Lower lobe of right lung (tissue), 2 donors: ENCODE data around the gene LRRFIP2. TPM values are rescaled to one million over a fixed set of nuclear protein-coding genes. Genes with fewer than 3 reads are reported as not detected.

Experiments used
- ATAC-seq, 2 donors: fragments of 200-7000 bp; cut with Tn5 transposase; one replicate each; pipeline ENCODE4 v1.9.1; 2020 to 2022; ENCODE audit warnings: mild to moderate bottlenecking in 2 of 2, moderate library complexity in 2 of 2
- DNase-seq: peaks from one replicate; pipeline ENCODE4 v3.0.0-alpha.2; 2020
- H3K27ac ChIP-seq: fragments of 200-600 bp; one replicate; pipeline ENCODE4 v1.8.0; 2022
- H3K27me3 ChIP-seq: fragments of 200-600 bp; one replicate; pipeline ENCODE4 v1.8.0; 2022; ENCODE audit warnings: low read depth
- H3K36me3 ChIP-seq: fragments of 200-600 bp; one replicate; pipeline ENCODE4 v1.8.0; 2022; ENCODE audit warnings: mild to moderate bottlenecking
- H3K4me1 ChIP-seq: fragments of 200-600 bp; one replicate; pipeline ENCODE4 v1.8.0; 2022
- H3K4me3 ChIP-seq: fragments of 200-600 bp; one replicate; pipeline ENCODE4 v1.8.0; 2022; ENCODE audit warnings: mild to moderate bottlenecking
- H3K9me3 ChIP-seq: fragments of 200-600 bp; one replicate; pipeline ENCODE4 v1.8.0; 2022
- intact Hi-C: fragments of 100-400 bp; cut with DNase I; formaldehyde crosslinking; loops from one replicate; pipeline ENCODE4 v1.11.0; 2022
- total RNA-seq: library from RNA; stranded (reverse); fragmentation: NEBNext Ultra II Directional; extraction: Animal tissue kit (Norgen Biotek cat#: 25700); gene quantifications from one replicate; pipeline ENCODE4 v1.2.1, GENCODE V29; 2021
- TF ChIP-seq, protein P1 (sequence below): fragments of 200-600 bp; IDR thresholded peaks from one replicate; pipeline ENCODE4 v1.8.0; 2022; ENCODE audit warnings: antibody characterized with exemption, mild to moderate bottlenecking
- donor health status: DM: no; HTN: yes; CAD: no; lungs with severe emphysema.

Gene LRRFIP2
- total RNA-seq, 1 donor from 2014 or later, result 44.4 TPM

DNA sequence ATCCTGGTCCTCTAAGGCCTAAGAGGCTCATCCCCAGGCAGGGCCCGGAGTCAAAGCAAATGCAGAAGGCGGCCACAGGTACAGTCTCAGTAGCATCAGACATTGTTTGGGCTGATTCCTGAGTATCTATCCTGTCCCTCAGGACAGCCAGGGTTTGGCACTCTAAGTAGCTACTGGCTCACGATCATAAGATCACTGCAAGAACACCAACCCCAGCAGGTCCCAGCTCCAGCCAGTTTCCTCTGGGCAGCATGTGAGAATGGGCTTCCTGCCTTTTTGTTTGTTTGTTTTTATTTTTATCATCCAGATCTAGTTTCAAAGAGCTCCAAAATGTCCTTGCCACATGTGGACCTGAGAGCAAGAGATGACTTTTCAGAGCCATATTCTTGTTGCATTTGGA is 32.7 kb downstream of the LRRFIP2 start:
- Histone ChIP-seq H3K9me3 (no peaks in the 10 kb centered on the region), H3K27me3 (no peaks in the 10 kb centered on the region), H3K36me3 (peaks cover 18% of the 10 kb centered on the region), H3K27ac (no peak overlapping the region), H3K4me3 (no peak overlapping the region), H3K4me1 (peaks cover 35% of the 10 kb centered on the region)
- TF ChIP-seq, protein P1, sequence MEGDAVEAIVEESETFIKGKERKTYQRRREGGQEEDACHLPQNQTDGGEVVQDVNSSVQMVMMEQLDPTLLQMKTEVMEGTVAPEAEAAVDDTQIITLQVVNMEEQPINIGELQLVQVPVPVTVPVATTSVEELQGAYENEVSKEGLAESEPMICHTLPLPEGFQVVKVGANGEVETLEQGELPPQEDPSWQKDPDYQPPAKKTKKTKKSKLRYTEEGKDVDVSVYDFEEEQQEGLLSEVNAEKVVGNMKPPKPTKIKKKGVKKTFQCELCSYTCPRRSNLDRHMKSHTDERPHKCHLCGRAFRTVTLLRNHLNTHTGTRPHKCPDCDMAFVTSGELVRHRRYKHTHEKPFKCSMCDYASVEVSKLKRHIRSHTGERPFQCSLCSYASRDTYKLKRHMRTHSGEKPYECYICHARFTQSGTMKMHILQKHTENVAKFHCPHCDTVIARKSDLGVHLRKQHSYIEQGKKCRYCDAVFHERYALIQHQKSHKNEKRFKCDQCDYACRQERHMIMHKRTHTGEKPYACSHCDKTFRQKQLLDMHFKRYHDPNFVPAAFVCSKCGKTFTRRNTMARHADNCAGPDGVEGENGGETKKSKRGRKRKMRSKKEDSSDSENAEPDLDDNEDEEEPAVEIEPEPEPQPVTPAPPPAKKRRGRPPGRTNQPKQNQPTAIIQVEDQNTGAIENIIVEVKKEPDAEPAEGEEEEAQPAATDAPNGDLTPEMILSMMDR, result no peak
- DNase-seq, result no peak
- ATAC-seq, result no peak
- intact Hi-C loops, result no loop called here

DNA sequence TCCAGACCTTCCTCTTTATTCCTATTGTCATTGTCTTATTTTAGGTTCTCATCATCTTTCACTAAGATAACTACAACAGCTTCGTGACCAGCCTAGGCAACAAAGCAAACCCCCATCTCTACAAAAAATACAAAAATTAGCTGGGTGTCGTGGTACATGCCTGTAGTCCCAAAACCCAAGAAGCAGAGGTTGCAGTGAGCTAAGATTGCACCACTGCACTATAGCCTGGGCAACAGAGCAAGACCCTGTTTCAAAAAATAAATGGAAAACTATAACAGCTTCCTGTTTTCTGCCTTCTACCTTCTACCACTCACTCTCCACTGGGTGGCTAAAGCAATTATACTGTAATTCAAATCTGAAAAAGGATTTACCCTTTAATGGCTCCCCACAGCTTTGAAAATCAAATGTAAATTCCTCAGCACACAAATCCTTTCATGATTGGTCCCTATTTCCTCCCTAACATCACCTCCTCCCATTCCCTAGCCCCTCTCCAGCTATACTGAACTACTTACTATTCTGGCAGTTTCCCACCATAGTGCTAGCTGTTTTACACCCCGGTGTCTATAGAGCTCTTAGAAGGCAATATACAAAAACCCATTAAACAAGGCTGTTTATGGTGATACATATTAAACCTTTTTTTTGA is 33.4 kb downstream of the LRRFIP2 start:
- H3K36me3 ChIP-seq, result peaks cover 18% of the 10 kb centered on the region
- TF ChIP-seq, protein P1, result no peak
- H3K9me3 ChIP-seq, result no peaks in the 10 kb centered on the region
- no peak overlapping the region for H3K4me3 ChIP-seq
- ATAC-seq (no peak), DNase-seq (no peak)
- H3K4me1 ChIP-seq, result peaks cover 29% of the 10 kb centered on the region
- no peak overlapping the region for H3K27ac ChIP-seq
- intact Hi-C loops, result no loop called here
- no peaks in the 10 kb centered on the region for H3K27me3 ChIP-seq

DNA sequence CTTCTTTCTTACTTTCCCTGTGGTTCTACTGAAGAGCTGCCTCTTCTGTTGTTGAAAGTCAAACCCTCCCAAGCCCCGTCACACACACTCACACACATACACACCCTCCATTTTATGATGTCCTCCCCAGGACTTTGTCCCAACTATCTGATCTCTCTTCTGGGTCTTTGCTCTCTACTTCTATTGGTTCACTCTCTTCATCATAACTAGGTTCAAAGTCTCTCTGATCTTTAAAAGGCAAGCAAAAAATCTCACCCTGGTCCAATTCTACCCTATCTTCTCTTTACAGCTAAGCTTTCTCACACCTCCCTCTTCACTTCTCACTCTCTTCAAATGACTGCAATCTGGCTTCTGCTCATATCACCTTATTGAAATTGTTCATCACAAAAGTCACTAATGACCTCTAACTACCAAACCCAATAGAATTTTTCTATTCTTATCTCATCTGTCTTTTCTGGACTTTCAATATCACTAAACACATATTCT is 34.8 kb downstream of the LRRFIP2 start:
- H3K4me3 ChIP-seq, result no peak overlapping the region
- TF ChIP-seq, protein P1, result no peak
- H3K4me1 ChIP-seq, result peaks cover 15% of the 10 kb centered on the region
- ATAC-seq (no peak), DNase-seq (no peak)
- peaks cover 18% of the 10 kb centered on the region for H3K36me3 ChIP-seq
- H3K9me3 ChIP-seq, result no peaks in the 10 kb centered on the region
- no peaks in the 10 kb centered on the region for H3K27me3 ChIP-seq
- no peak overlapping the region for H3K27ac ChIP-seq
- intact Hi-C loops, result no loop called here

DNA sequence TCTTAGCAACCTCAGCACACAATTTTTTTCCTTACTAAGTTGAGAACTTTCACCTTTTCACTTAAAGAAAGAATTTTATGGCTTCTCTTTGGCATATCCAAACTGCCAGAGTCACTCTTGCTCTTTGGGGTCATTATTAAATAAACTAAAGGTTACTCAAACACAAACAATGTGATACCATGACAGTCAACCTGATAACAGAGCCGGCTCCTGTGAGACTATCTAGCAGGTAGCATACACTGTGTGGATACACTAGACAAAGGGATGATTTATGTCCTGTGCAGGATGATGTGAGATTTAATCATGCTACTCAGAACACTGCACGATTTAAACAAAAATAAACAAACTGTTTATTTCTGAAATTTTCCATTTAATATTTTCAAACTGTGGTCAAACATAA is 35.6 kb downstream of the LRRFIP2 start:
- H3K9me3 ChIP-seq, result no peaks in the 10 kb centered on the region
- intact Hi-C loops, result no loop called here
- TF ChIP-seq, protein P1, result no peak

DNA sequence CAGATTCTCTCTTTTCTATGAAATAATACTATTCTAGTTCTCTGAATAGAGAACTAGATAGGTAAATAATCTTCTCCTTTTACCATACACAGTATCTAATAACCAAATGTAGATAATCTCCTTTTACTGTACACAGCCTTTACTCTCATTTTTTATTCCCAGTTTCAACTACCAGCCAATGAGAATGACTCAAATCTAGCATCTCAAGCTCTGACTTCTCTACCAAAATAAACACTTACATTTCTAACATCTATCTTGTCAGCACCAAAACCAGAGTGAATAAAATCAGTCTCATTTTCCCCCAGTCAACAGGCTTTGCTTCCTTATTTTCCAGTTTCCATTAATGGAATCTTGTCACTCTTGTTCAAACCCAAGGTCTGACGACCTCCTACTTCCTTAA is 36.9 kb downstream of the LRRFIP2 start:
- no peaks in the 10 kb centered on the region for H3K27me3 ChIP-seq
- H3K4me3 ChIP-seq, result no peak overlapping the region
- peaks cover 10% of the 10 kb centered on the region for H3K4me1 ChIP-seq
- DNase-seq (no peak), ATAC-seq (no peak)
- peaks cover 10% of the 10 kb centered on the region for H3K36me3 ChIP-seq
- no peaks in the 10 kb centered on the region for H3K9me3 ChIP-seq
- H3K27ac ChIP-seq, result no peak overlapping the region
- intact Hi-C loops, result no loop called here
- TF ChIP-seq, protein P1, result no peak

More for the DNA sequence above, 35.6 kb downstream of the LRRFIP2 start:
- Histone ChIP-seq H3K4me1 (peaks cover 7% of the 10 kb centered on the region), H3K4me3 (no peak overlapping the region), H3K27me3 (no peaks in the 10 kb centered on the region), H3K36me3 (peaks cover 18% of the 10 kb centered on the region), H3K27ac (no peak overlapping the region)
- DNase-seq, result no peak
- ATAC-seq, result no peak
